Breast epithelium (tissue), 3 donors: ENCODE data around the gene FAM53A.

Source experiments
- CTCF ChIP-seq, 3 donors: fragments of 450-650 bp; IDR thresholded peaks; one replicate each; pipeline ENCODE4 v1.5.1; 2016 to 2017; ENCODE audit warnings: antibody characterized with exemption in 3 of 3, mild to moderate bottlenecking in 3 of 3, moderate library complexity in 3 of 3
- POLR2A ChIP-seq: fragments of 450-650 bp; IDR thresholded peaks from one replicate; pipeline ENCODE4 v1.6.1; 2016; ENCODE audit warnings: antibody characterized with exemption, mild to moderate bottlenecking, moderate library complexity
- POLR2AphosphoS5 ChIP-seq, 3 donors: sonication (generic); formaldehyde crosslinking; IDR thresholded peaks; one replicate each; pipeline ENCODE4 v1.6.1; 2017; ENCODE audit warnings: antibody characterized with exemption in 3 of 3

- TF ChIP-seq CTCF (IDR thresholded peaks at IDR 0.05): no peak
- TF ChIP-seq POLR2AphosphoS5 (IDR thresholded peaks at IDR 0.05): no peak
- no peak for TF ChIP-seq POLR2A
Observed at GRCh38 chr4:1600811-1601532, 83.1 kb downstream of the FAM53A start.
